ENCODE results near the gene HDAC4.

Gene HDAC4

GRCh38 chr2:239236808-239237205, 164.0 kb downstream of the HDAC4 start:
- DNase-seq (ENCODE audit: low read depth in 2 of 2), result no peak

GRCh38 chr2:239236043-239236807, 164.6 kb downstream of the HDAC4 start:
- no peak for DNase-seq (ENCODE audit: low read depth in 2 of 2)

GRCh38 chr2:239235311-239235710, 165.5 kb downstream of the HDAC4 start:
- DNase-seq (ENCODE audit: low read depth in 2 of 2), result no peak

- no peak for DNase-seq (ENCODE audit: low read depth in 2 of 2)
These were observed 166.3 kb downstream of the HDAC4 start for GRCh38 chr2:239234191-239235175.

GRCh38 chr2:239233576-239233975, 167.2 kb downstream of the HDAC4 start:
- no peak for DNase-seq (ENCODE audit: low read depth in 2 of 2)

- DNase-seq (ENCODE audit: low read depth in 2 of 2), result no peak
These were observed 168.6 kb downstream of the HDAC4 start for GRCh38 chr2:239232195-239232578.

- DNase-seq (ENCODE audit: low read depth in 2 of 2), result no peak
These were observed 169.3 kb downstream of the HDAC4 start for GRCh38 chr2:239231231-239232194.

- DNase-seq (ENCODE audit: low read depth in 2 of 2), result no peak
These were observed 170.3 kb downstream of the HDAC4 start for GRCh38 chr2:239230318-239231052.

GRCh38 chr2:239229545-239230279, 171.1 kb downstream of the HDAC4 start:
- DNase-seq (ENCODE audit: low read depth in 2 of 2), result no peak

GRCh38 chr2:239227661-239228371, 173.0 kb downstream of the HDAC4 start:
- DNase-seq (ENCODE audit: low read depth in 2 of 2), result no peak

GRCh38 chr2:239226677-239227581, 173.9 kb downstream of the HDAC4 start:
- DNase-seq (ENCODE audit: low read depth in 2 of 2), result no peak

GRCh38 chr2:239225871-239226561, 174.8 kb downstream of the HDAC4 start:
- no peak for DNase-seq (ENCODE audit: low read depth in 2 of 2)

- DNase-seq (ENCODE audit: low read depth in 2 of 2), result no peak
These were observed 175.4 kb downstream of the HDAC4 start for GRCh38 chr2:239225371-239225851.

- DNase-seq (ENCODE audit: low read depth in 2 of 2), result no peak
These were observed 175.9 kb downstream of the HDAC4 start for GRCh38 chr2:239224955-239225354.

GRCh38 chr2:239224199-239224570, 176.6 kb downstream of the HDAC4 start:
- DNase-seq (ENCODE audit: low read depth in 2 of 2), result no peak

- no peak for DNase-seq (ENCODE audit: low read depth in 2 of 2)
These were observed 177.3 kb downstream of the HDAC4 start for GRCh38 chr2:239223310-239224198.
